ENCODE data around the gene GSDMA.

DNA sequence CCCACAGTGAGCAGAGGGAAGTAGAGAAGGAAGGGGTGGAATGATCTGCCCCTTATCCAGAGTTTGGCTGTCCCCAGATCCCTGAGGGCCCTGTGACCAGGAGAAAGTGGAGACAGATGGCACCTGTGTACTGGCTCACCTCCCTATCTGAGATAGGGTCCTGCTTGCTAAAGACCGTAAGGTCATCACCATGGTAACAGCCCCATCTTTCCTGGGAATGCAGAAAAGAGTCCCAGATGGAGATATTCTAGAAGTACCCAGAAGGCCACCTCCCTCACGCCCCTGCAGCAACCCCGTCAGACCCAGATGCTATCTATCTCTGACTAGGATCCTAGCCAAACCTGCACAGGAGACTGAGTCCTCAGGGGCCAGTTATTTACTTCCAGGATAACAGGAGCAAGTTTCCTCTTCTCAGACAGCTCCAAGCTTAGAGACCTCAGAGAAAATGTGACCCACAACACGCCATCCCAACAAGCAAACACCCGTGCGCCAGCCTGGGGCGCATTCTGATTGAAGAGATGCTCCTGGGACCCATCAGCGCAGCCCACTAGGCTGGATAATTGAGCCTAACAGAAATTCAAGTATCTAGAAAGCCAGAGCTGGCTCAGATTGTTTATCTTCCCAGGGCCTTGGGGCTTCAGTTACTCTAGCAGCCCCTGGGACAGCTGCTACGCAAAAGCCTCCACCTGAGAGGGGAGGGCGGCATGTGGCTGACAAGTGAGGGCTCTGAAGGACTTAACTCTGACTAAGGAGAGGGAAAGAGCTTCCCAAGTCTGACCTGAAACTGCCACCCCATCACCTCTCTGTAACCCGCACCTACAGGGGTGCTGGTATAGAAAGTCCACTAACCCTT is 37.3 kb upstream of the GSDMA start:
- TF ChIP-seq, protein P1, sequence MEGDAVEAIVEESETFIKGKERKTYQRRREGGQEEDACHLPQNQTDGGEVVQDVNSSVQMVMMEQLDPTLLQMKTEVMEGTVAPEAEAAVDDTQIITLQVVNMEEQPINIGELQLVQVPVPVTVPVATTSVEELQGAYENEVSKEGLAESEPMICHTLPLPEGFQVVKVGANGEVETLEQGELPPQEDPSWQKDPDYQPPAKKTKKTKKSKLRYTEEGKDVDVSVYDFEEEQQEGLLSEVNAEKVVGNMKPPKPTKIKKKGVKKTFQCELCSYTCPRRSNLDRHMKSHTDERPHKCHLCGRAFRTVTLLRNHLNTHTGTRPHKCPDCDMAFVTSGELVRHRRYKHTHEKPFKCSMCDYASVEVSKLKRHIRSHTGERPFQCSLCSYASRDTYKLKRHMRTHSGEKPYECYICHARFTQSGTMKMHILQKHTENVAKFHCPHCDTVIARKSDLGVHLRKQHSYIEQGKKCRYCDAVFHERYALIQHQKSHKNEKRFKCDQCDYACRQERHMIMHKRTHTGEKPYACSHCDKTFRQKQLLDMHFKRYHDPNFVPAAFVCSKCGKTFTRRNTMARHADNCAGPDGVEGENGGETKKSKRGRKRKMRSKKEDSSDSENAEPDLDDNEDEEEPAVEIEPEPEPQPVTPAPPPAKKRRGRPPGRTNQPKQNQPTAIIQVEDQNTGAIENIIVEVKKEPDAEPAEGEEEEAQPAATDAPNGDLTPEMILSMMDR (IDR thresholded peaks at IDR 0.05; ENCODE audit: insufficient read depth, low read depth, low read length): no peak
- TF ChIP-seq EZH2 (IDR thresholded peaks at IDR 0.05; ENCODE audit: insufficient read depth, low read length): no peak

Data from astrocyte (in vitro differentiated cells and primary cell).